ENCODE results near the gene CD4.

Gene CD4

GRCh38 chr12:6778574-6779550, 10.5 kb upstream of the CD4 start:
- peak; percentile 86 for DNase-seq

- DNase-seq = no peak
Measured at GRCh38 chr12:6779708-6780432, 9.5 kb upstream of the CD4 start.

- DNase-seq = no peak
Measured at GRCh38 chr12:6780573-6780972, 8.8 kb upstream of the CD4 start.

GRCh38 chr12:6782119-6782518, 7.2 kb upstream of the CD4 start:
- no peak for DNase-seq

- no peak for DNase-seq
Measured at GRCh38 chr12:6782850-6783566, 6.3 kb upstream of the CD4 start.

GRCh38 chr12:6783828-6784227, 5.5 kb upstream of the CD4 start:
- no peak for DNase-seq

GRCh38 chr12:6784296-6784695, 5.0 kb upstream of the CD4 start:
- no peak for DNase-seq

- DNase-seq = no peak
Measured at GRCh38 chr12:6784761-6785160, 4.6 kb upstream of the CD4 start.

- DNase-seq = no peak
Measured at GRCh38 chr12:6786416-6787094, 2.8 kb upstream of the CD4 start.

- DNase-seq = no peak
Measured at GRCh38 chr12:6787309-6787708, 2.0 kb upstream of the CD4 start.

- no peak for DNase-seq
Measured at GRCh38 chr12:6790496-6791150, 1.3 kb downstream of the CD4 start.

GRCh38 chr12:6791931-6792520, 2.7 kb downstream of the CD4 start:
- no peak for DNase-seq

GRCh38 chr12:6792522-6793201, 3.3 kb downstream of the CD4 start:
- DNase-seq = peak; percentile 73

GRCh38 chr12:6795088-6795487, 5.8 kb downstream of the CD4 start:
- DNase-seq = no peak

GRCh38 chr12:6796576-6796975, 7.2 kb downstream of the CD4 start:
- no peak for DNase-seq

- DNase-seq = no peak
Measured at GRCh38 chr12:6799147-6799546, 9.8 kb downstream of the CD4 start.

- no peak for DNase-seq
Measured at GRCh38 chr12:6807170-6807569, 17.8 kb downstream of the CD4 start.

- no peak for DNase-seq
Measured at GRCh38 chr12:6809056-6809455, 19.7 kb downstream of the CD4 start.

GRCh38 chr12:6810758-6811157, 21.4 kb downstream of the CD4 start:
- no peak for DNase-seq

GRCh38 chr12:6813363-6813762, 24.0 kb downstream of the CD4 start:
- DNase-seq = no peak

- DNase-seq = no peak
Measured at GRCh38 chr12:6816598-6816997, 27.3 kb downstream of the CD4 start.
